Effector CD8-positive, alpha-beta T cell (primary cell): ENCODE measurements around the gene GJC2.
"Not testable (repeated sequence)": the region's sequence is repeated elsewhere in the genome, so short reads cannot be mapped to it uniquely, and the experiment has no call there.

ENCODE experiments used
- DNase-seq: peaks from one replicate; lab custom pipeline; 2025; lab: John Stamatoyannopoulos, UW
- total RNA-seq, 4 experiments: gene quantifications; one replicate each; lab custom pipeline; 2026; lab: John Stamatoyannopoulos, UW

Gene GJC2
- 1.2 to 3.4 (median 2.1) reads per million in 4 experiments for total RNA-seq

- DNase-seq: no peak
These were observed at the start of gene GJC2 for GRCh38 chr1:228149406-228150119. GJC2 (plus strand) TSS chr1:228149930; CDS start chr1:228157759, 7,829 bp downstream.

GRCh38 chr1:228100822-228101613 is 48.7 kb upstream of the GJC2 start:
- DNase-seq: no peak

DNA sequence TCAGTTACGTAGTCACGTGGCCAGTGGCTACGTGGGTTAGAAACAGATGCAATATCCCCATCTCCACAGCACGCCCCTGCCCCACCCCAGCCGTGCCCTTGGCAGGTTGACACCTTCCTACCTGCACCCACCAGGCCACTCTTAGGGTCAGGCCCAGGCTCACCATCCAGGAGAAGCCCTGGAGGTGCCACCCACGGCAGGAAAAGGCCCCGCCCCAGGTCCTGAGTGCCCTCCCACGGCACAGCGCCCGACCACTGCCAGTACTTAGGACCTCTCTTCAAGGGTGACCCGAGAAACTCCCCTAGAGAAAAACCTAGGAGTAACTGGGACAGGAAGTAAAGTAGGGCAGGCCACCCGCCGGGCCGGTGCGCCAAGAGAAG is 48.1 kb upstream of the GJC2 start:
- DNase-seq: no peak

- DNase-seq: peak; percentile 34
These were observed 47.5 kb upstream of the GJC2 start for GRCh38 chr1:228101994-228102790.

GRCh38 chr1:228102791-228103620 is 46.7 kb upstream of the GJC2 start, which contains the start of gene C1orf35:
C1orf35 (minus strand) TSS chr1:228103325; CDS start chr1:228103227, 98 bp downstream.
- peak; percentile 92 for DNase-seq

DNA sequence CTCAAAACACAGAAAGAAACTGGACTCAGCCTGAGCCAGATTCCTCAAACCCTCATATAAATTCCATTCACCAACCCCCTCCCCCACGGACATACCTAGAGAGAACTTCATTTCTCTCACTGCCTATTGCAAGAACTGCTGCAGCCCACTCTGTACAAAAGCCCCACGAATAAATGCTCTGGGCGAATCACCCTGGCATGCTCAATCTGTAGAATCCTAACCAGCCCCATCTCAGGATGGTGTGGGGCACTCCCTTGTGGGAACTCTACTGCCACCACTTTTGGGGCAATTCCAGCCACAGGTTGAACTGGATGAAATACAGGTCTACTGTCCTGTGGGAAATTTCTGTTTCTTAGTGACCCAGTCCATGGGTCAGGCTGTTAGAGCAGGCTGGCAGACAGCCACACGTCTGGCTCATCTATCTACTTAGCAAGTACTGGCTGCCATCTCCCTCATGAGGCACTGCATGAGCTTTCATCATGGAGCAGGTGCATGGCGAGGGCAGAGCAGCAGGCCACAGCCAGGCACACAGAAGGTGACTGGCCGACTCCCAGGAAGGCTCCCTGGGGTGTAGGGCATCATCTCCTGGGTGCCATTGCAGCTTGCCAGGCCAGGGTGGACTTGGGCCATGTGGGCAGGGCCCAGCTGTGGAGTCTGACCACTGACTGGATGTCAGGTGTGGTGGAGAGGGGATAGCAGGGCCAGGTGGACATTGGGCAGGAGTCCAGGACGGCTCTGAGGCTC is 45.0 kb upstream of the GJC2 start:
- no peak for DNase-seq

DNA sequence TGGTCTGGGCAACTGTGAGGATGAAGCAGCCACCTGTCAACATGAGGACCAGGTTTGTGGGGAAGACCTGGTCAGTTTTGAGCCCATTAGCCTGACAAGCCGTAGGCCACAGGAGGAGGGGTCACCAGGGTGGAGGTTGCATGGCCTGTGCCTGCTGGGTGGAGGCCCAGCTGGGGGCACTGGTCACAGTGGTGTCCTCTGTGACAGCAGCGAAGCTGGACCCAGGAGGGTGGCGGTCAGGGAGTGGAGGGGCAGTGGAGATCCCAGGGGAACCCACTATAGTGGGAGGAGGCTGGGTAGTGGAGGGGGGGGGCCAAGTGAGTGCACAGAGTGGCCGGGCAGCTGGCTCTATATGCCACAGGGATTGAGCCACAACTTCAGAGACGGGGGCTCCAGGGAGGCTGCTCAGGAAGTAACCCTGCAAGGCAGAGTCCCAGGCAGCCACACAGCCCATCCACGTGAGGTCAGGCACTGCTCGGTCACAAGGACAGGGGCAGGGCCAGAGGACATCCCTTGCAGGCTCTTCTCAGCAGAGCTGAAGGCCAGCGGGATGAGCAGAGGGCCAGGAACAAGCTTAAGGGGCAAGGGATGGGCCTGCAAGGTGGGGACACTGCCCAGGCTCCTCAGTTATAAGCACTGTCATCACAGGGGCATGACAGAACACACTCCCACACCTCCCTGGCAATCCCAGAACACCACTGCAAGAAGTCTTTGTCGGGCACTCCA is 44.3 kb upstream of the GJC2 start:
- DNase-seq: no peak

DNA sequence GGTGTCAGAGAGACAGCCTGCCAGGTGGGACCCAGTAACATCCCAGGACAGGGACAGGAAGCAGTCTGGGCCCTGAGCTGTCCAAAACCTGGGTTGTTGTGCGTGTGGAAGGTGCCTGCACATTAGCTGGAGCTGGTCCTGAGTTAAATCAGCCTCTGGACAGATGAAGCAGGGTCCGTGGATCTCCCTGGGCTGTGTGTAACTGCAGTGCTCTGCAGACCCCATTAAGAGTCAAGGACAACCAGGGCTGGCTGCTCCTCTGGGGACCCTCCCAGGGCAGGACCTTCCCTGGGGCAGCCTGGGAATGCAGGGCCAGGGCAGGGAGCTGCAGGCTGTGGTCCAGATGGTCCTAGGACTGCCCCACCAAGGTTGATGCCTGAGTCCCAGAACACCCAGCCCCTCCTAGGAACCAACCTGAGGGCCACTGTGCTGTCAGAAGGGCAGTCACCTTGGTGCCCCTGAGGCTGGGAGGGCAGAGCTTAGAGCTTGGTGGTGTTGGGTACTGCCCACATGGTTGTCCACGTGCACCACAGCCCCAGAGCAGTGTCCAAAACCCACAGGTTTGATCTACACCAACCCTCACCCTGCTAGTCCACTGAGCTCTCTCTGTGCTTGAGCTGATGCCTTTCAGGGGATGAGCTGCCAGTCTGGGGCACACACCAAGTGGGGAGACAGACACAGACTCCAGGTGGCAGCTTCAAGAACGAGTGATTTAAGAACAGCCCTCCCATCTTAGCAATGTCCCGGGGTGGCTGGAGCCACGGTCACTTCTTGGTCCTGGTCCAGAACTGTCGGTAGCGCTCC is 43.5 kb upstream of the GJC2 start:
- DNase-seq: no peak

DNA sequence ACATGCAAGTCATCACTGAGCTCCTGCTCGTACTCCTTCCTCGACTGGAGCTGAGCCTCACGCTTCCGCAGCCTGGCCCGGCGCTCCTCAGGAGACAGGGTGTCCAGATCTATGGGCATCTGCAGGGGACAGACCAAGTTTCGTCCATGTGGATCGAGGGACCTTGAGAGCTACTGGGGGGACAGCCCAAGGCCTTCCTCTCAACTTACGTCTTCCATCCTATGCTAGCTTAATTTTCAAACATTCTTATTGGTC is 43.0 kb upstream of the GJC2 start:
- DNase-seq: no peak

DNA sequence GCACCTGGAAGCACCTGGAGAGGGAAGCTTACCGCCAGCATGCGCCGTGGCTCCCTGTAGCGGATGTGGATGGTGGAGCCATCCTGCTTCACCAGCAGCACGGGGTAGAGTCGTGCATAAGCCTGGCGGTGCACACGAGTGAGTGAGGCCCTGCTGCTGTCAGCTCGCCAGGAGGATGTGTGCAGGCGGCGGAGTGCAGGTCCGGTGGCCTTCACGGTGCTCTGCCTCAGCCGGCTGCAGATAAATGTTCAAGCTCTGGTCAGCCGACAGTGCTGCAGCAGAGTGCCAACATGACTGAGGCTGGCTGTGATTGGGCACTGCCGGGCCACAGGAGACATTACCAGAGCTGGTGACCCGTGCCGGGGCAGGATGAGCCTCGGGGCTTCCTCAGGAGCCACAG is 42.1 kb upstream of the GJC2 start:
- no peak for DNase-seq

GRCh38 chr1:228108055-228108690 is 41.6 kb upstream of the GJC2 start:
- no peak for DNase-seq

DNA sequence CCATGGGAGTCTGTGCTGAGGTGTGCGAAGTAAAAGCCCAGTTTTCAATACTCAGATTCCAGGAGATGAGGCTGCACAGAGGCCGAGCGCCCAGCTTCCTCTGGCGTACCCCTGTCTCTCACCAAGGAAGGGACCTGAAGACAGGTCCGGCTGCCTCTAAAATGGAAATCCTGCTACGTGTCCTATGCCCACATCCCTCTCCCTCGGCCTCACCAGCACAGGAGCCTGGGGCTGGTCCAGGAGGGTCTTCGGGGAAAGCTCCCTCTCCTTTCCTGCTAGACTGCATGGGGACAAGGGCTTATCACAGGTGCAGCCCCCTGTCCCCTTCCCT is 41.0 kb upstream of the GJC2 start:
- no peak for DNase-seq

DNA sequence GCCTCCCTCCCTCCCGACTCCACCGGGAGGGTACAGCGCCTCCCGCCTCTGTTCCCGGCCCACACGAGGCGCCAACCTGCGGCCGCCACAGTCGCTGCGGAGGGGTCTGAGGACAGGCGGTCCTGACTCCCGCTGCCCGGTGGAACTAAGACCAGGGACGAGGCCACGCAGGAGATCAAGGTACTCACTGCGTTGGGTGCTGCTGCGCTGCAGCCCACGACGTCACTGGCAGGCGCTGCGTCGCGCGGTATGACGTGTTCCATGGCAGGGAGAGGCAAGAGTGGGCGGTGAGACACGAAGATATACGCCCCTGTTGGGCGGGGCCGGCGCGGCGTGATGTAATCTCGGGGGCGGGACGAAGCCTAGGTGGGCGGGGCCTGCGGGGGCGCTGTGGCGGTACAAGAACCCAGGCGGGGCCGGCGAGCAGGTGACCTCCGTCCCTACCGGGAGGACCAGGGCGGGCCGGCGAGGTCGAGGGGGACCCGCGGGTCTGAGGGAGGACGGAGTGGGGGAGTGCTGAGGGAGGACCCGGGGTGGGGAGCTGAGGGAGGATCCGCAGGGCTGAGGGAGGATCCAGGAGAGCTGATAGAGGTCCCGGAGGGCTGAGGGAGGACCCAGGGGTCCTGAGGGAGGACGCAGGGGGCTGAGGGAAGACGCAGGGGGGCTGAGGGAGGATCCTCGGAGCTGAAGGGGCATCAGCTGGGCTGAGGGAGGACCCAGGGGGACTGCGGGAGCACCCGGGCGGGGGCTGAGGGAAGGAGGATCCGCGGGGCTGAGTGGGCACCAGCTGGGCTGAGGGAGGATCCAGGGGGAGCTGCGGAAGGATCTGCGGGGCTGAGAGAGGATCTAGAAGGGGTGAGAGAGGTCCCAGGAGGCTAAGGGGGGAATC is 40.4 kb upstream of the GJC2 start, which contains the start of gene MRPL55:
TSS of gene MRPL55 (minus strand) at position 227 of the 889 bp plus-strand sequence. CDS start 1,039 bp downstream, outside the sequence.
- DNase-seq: peak; percentile 98

- no peak for DNase-seq
These were observed 39.7 kb upstream of the GJC2 start for GRCh38 chr1:228109962-228110488.

GRCh38 chr1:228110556-228110955 is 39.2 kb upstream of the GJC2 start:
- no peak for DNase-seq

- DNase-seq: not testable (repeated sequence)
These were observed 38.4 kb upstream of the GJC2 start for GRCh38 chr1:228111315-228111714.

GRCh38 chr1:228112167-228112566 is 37.6 kb upstream of the GJC2 start:
- no peak for DNase-seq

GRCh38 chr1:228112617-228113016 is 37.1 kb upstream of the GJC2 start:
- DNase-seq: no peak
